GM21529 (cell line): ENCODE results near the gene METTL9.
"Not testable (repeated sequence)": the region's sequence is repeated elsewhere in the genome, so short reads cannot be mapped to it uniquely, and the experiment has no call there.

Experiments used
- ATAC-seq: cut with Tn5 transposase; IDR thresholded peaks from one replicate; pipeline ENCODE4 v1.9.1; 2021; ENCODE audit not compliant: unreplicated experiment

METTL9 gene

GRCh38 chr16:21573506-21573905 is 25.9 kb upstream of the METTL9 start:
- not testable (repeated sequence) for ATAC-seq

GRCh38 chr16:21574372-21574771 is 25.0 kb upstream of the METTL9 start:
- no peak for ATAC-seq

GRCh38 chr16:21576323-21576722 is 23.1 kb upstream of the METTL9 start:
- ATAC-seq = not testable (repeated sequence)

- not testable (repeated sequence) for ATAC-seq
These were observed 21.9 kb upstream of the METTL9 start for GRCh38 chr16:21577487-21577886.

- ATAC-seq = not testable (repeated sequence)
These were observed 21.1 kb upstream of the METTL9 start for GRCh38 chr16:21578311-21578710.

- ATAC-seq = not testable (repeated sequence)
These were observed 19.2 kb upstream of the METTL9 start for GRCh38 chr16:21580131-21580530.

- ATAC-seq = no peak
These were observed 18.6 kb upstream of the METTL9 start for GRCh38 chr16:21580807-21581206.

- ATAC-seq = no peak
These were observed 14.6 kb upstream of the METTL9 start for GRCh38 chr16:21584817-21585216.

- ATAC-seq = not testable (repeated sequence)
These were observed 10.8 kb upstream of the METTL9 start for GRCh38 chr16:21588593-21588992.

GRCh38 chr16:21589551-21589950 is 9.8 kb upstream of the METTL9 start:
- ATAC-seq = no peak

GRCh38 chr16:21590287-21590686 is 9.1 kb upstream of the METTL9 start:
- no peak for ATAC-seq

- no peak for ATAC-seq
These were observed 8.6 kb upstream of the METTL9 start for GRCh38 chr16:21590796-21591195.

- ATAC-seq = no peak
These were observed 7.2 kb upstream of the METTL9 start for GRCh38 chr16:21592191-21592590.

GRCh38 chr16:21593530-21594289 is 5.7 kb upstream of the METTL9 start:
- no peak for ATAC-seq

GRCh38 chr16:21597561-21598030 is 1.8 kb upstream of the METTL9 start:
- ATAC-seq = no peak

- ATAC-seq = no peak
These were observed 1.2 kb upstream of the METTL9 start for GRCh38 chr16:21598206-21598605.

GRCh38 chr16:21598701-21599121 is 666 bp upstream of the METTL9 start:
- ATAC-seq = no peak

- peak; percentile 23 for ATAC-seq
These were observed 825 bp downstream of the METTL9 start for GRCh38 chr16:21600031-21600773.

GRCh38 chr16:21602785-21603184 is 3.4 kb downstream of the METTL9 start:
- no peak for ATAC-seq

- no peak for ATAC-seq
These were observed 4.6 kb downstream of the METTL9 start for GRCh38 chr16:21603928-21604327.

- ATAC-seq = not testable (repeated sequence)
These were observed 6.5 kb downstream of the METTL9 start for GRCh38 chr16:21605848-21606247.
